ENCODE measurements around the gene DLD.

DLD gene

GRCh38 chr7:107874605-107875446 lies 16.2 kb upstream of the DLD start:
- no peak overlapping the region for H3K4me3 ChIP-seq (replicated peaks in 1 of 2; ENCODE audit: low read depth in 2 of 2, low read length in 2 of 2)
- peak; percentile 77 to 80 for DNase-seq (ENCODE audit: low read depth in 2 of 2)
- TF ChIP-seq CTCF (IDR thresholded peaks at IDR 0.05; ENCODE audit: low read depth, low read length) = peak; percentile 64

GRCh38 chr7:107876916-107877315 lies 14.1 kb upstream of the DLD start:
- no peak for TF ChIP-seq CTCF (IDR thresholded peaks at IDR 0.05; ENCODE audit: low read depth, low read length)
- no peak for DNase-seq (ENCODE audit: low read depth in 2 of 2)

GRCh38 chr7:107877731-107878382 lies 13.1 kb upstream of the DLD start:
- no peak for DNase-seq (ENCODE audit: low read depth in 2 of 2)
- no peak overlapping the region for H3K4me3 ChIP-seq (replicated peaks in 1 of 2; ENCODE audit: low read depth in 2 of 2, low read length in 2 of 2)
- no peak for TF ChIP-seq CTCF (IDR thresholded peaks at IDR 0.05; ENCODE audit: low read depth, low read length)

More at GRCh38 chr7:107876916-107877315, 14.1 kb upstream of the DLD start:
- H3K4me3 ChIP-seq (replicated peaks in 1 of 2; ENCODE audit: low read depth in 2 of 2, low read length in 2 of 2) = no peak overlapping the region

GRCh38 chr7:107878636-107879035 lies 12.3 kb upstream of the DLD start:
- H3K4me3 ChIP-seq (replicated peaks in 1 of 2; ENCODE audit: low read depth in 2 of 2, low read length in 2 of 2) = no peak overlapping the region
- no peak for TF ChIP-seq CTCF (IDR thresholded peaks at IDR 0.05; ENCODE audit: low read depth, low read length)
- DNase-seq (ENCODE audit: low read depth in 2 of 2) = no peak

GRCh38 chr7:107879400-107880035 lies 11.5 kb upstream of the DLD start:
- TF ChIP-seq CTCF (IDR thresholded peaks at IDR 0.05; ENCODE audit: low read depth, low read length) = peak; percentile 85
- DNase-seq (ENCODE audit: low read depth in 2 of 2) = peak; percentile 70 to 77

GRCh38 chr7:107882766-107883165 lies 8.2 kb upstream of the DLD start:
- no peak for TF ChIP-seq CTCF (IDR thresholded peaks at IDR 0.05; ENCODE audit: low read depth, low read length)
- DNase-seq (ENCODE audit: low read depth in 2 of 2) = no peak
- no peak overlapping the region for H3K4me3 ChIP-seq (replicated peaks in 1 of 2; ENCODE audit: low read depth in 2 of 2, low read length in 2 of 2)

More at GRCh38 chr7:107879400-107880035, 11.5 kb upstream of the DLD start:
- H3K4me3 ChIP-seq (replicated peaks in 1 of 2; ENCODE audit: low read depth in 2 of 2, low read length in 2 of 2) = no peak overlapping the region

Data from cardiac fibroblast (primary cell).